ENCODE measurements around the gene CD3E. TPM values are rescaled to one million over a fixed set of nuclear protein-coding genes. Genes with fewer than 3 reads are reported as not detected.

Gene CD3E
- polyA plus RNA-seq (ENCODE audit: insufficient read length in 10 of 10) = 10 to 100 TPM in 1 of 10 donors, 1 to 10 TPM in 1, under 1 TPM in 8; 0.20 to 26.8 (median 0.59) TPM
- long read RNA-seq, donor 1 = 0 reads
- long read RNA-seq, donor 2 = 0 reads
- long read RNA-seq, donor 3 = 0 reads
- long read RNA-seq, donor 4 = 0 reads
- long read RNA-seq, donor 5 = 0 reads
- long read RNA-seq, donor 6 = 0 reads
- long read RNA-seq, donor 7 = 0 reads
- long read RNA-seq, donor 8 = 0 reads
- long read RNA-seq, donor 9 = 0 reads

- no peak for DNase-seq
Observed at GRCh38 chr11:118304568-118305248, at the start of gene CD3E. CD3E (plus strand) TSS chr11:118304730; CDS start chr11:118304953, 223 bp downstream.

- DNase-seq = no peak
Observed at GRCh38 chr11:118258410-118258809, 46.1 kb upstream of the CD3E start.

- DNase-seq = no peak
Observed at GRCh38 chr11:118259138-118259537, 45.4 kb upstream of the CD3E start.

GRCh38 chr11:118260353-118260752 lies 44.2 kb upstream of the CD3E start:
- DNase-seq = no peak

GRCh38 chr11:118263112-118263511 lies 41.4 kb upstream of the CD3E start:
- DNase-seq = no peak

- DNase-seq = no peak
Observed at GRCh38 chr11:118263695-118264568, 40.6 kb upstream of the CD3E start, which contains the start of gene MPZL2. MPZL2 (minus strand) TSS chr11:118264297; CDS start chr11:118264153, 144 bp downstream.

- no peak for DNase-seq
Observed at GRCh38 chr11:118264569-118265465, 39.7 kb upstream of the CD3E start.

GRCh38 chr11:118265954-118266353 lies 38.6 kb upstream of the CD3E start:
- DNase-seq = no peak

- DNase-seq = no peak
Observed at GRCh38 chr11:118267486-118267885, 37.0 kb upstream of the CD3E start.

GRCh38 chr11:118272001-118272400 lies 32.5 kb upstream of the CD3E start:
- no peak for DNase-seq

- no peak for DNase-seq
Observed at GRCh38 chr11:118274186-118274585, 30.3 kb upstream of the CD3E start.

GRCh38 chr11:118275176-118275575 lies 29.4 kb upstream of the CD3E start:
- no peak for DNase-seq

GRCh38 chr11:118276422-118276821 lies 28.1 kb upstream of the CD3E start:
- DNase-seq = no peak

GRCh38 chr11:118277312-118277711 lies 27.2 kb upstream of the CD3E start:
- DNase-seq = no peak

- DNase-seq = no peak
Observed at GRCh38 chr11:118281284-118281683, 23.2 kb upstream of the CD3E start.

- DNase-seq = no peak
Observed at GRCh38 chr11:118282606-118283005, 21.9 kb upstream of the CD3E start.

- no peak for DNase-seq
Observed at GRCh38 chr11:118283037-118283636, 21.4 kb upstream of the CD3E start.

- no peak for DNase-seq
Observed at GRCh38 chr11:118283756-118284350, 20.7 kb upstream of the CD3E start.

- no peak for DNase-seq
Observed at GRCh38 chr11:118286545-118286944, 18.0 kb upstream of the CD3E start.

GRCh38 chr11:118287006-118287405 lies 17.5 kb upstream of the CD3E start:
- DNase-seq = no peak

GRCh38 chr11:118289401-118289800 lies 15.1 kb upstream of the CD3E start:
- DNase-seq = peak in 2 of 3 donors; percentile 10 to 43
